GM18858 (cell line): ENCODE measurements around the gene MOGAT2.
"Not testable (repeated sequence)": the region's sequence is repeated elsewhere in the genome, so short reads cannot be mapped to it uniquely, and the experiment has no call there.

Source experiments
- ATAC-seq: cut with Tn5 transposase; IDR thresholded peaks from one replicate; pipeline ENCODE4 v1.9.1; 2021; ENCODE audit not compliant: unreplicated experiment

MOGAT2 gene

DNA sequence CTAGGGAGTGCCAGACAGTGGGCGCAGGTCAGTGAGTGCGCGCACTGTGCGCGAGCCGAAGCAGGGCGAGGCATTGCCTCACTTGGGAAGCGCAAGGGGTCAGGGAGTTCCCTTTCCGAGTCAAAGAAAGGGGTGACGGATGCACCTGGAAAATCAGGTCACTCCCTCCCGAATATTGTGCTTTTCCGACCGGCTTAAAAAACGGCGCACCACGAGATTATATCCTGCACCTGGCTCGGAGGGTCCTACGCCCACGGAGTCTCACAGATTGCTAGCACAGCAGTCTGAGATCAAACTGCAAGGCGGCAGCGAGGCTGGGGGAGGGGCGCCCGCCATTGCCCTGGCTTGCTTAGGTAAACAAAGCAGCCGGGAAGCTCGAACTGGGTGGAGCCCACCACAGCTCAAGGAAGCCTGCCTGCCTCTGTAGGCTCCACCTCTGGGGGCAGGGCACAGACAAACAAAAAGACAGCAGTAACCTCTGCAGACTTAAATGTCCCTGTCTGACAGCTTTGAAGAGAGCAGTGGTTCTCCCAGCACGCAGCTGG lies 31.2 kb downstream of the MOGAT2 start:
- ATAC-seq, result not testable (repeated sequence)

DNA sequence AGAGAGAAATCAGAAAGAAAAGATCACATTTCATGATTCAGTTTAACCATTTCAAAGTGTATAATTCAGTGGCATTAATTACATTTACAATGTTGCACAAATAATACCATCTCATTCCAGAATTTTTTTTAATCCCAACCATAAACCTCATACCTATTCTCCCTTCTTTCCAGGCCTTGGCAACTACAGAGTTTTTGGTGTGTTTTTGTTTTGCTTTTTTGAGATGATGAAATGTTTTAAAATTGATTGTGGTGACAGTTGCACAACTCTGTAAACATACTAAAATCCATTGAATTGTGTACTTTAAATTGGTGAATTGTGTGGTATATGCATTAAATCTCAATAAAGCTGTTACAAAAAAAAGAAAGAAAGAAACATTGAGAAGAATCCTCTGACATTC lies 37.3 kb downstream of the MOGAT2 start:
- ATAC-seq, result not testable (repeated sequence)

DNA sequence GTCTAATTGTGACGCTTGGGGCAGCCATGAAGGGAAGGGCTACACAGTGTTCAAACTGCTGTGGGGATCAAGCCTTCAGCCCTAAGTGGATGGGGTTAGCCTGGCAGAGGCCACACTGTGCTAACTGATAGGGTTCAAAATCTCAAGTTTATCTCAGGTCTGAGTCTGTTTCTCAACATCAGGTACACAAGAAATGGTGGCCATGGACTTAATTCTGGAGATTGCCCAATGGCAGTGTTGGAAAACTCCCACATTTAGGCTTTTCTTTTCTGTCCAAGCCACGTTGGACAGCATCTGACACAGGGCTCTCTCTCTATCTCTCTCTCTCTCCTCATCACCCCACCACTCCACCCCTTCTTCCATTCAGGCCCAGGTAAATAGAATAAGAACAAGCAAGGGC lies 40.0 kb downstream of the MOGAT2 start:
- no peak for ATAC-seq

DNA sequence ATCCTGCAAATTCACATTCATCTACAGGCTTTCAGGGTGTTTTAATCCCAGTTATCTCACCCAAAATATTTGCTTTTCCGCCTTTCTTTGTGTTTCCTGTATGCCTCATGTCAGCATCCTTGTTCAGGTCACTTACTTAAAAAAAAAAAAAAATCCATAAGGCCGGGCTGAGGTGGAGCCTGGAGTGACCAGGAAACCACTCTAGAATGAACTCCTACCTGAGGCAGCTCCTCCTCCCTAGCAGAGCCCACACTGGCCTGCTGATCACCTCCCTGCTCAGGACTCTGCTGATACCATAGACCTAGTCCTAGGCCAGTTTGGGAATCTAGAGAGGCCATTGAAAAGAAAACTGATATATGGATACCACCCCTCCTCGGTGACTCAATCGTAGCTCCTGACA lies 42.2 kb downstream of the MOGAT2 start:
- no peak for ATAC-seq

DNA sequence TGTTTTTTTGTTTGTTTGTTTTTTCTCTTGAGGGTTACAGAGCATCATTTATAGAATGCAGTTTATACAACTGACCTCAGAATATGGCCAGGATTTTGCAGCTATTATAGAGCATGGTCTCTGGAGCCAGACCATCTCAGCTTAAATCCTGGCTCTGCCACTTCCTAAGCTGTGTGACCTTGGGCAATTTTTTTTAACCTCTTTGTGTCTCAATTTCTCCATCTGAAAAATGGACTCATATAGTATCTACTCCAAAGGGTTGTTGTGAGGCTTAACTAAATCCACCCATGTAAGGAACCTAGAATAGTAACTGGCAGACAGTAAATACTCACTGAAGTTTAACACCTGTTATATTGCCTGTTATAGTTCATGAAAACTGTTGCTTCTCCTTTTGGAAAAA lies 42.6 kb downstream of the MOGAT2 start:
- ATAC-seq, result no peak

DNA sequence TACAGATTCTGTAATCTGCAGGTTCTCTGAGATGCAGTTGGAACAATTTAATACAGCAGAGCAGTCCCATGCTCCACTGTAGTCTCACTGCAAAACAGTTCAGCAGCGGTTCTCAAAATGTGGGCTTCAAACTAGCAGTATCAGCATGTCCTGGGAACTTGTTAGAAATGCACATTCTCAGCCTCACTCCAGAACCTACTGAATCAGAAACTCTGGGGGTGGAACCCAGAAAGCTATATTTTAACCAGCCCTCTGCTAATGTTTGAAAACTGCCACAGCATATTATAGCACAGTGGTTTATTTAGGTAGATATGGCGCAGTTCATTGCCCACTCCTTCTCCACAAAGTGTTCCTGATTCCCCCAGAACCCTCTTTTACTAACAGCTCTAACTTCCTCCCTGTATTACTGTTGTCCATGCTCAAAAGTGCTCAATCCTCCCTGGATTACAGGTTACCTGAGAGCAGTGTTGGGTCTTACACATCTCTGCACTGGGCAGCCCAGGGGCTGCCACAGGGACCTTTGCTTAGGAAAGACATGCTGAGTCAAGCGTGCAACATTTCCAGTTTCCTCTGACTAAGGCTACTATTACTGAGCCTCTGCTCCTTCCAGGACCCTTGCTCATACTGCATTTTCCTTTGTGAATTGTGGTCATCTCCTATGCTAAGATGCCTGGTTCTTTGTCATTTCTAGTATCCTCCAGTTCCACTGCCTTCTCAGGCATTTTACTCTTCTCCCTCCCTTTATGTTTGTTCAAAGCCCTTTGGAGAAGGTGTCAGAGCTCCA lies 43.3 kb downstream of the MOGAT2 start:
- no peak for ATAC-seq

DNA sequence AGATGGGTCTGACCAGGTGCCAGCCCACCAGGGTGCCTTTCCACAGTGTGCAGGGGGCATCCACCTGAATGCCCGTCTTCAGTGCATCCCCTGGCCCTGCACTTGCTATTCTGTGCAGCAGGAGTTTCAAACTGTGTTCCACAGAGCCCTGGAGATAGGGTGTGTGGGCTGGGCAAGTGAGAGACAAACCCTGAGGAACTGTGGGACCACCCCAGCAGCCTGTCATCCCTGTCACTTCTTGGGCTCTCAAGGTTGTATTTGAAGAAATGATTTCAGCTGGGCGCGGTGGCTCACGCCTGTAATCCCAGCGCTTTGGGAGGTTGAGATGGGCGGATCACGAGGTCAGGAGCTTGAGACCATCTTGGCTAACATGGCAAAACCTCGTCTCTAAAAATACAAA lies 44.5 kb downstream of the MOGAT2 start:
- ATAC-seq, result no peak

DNA sequence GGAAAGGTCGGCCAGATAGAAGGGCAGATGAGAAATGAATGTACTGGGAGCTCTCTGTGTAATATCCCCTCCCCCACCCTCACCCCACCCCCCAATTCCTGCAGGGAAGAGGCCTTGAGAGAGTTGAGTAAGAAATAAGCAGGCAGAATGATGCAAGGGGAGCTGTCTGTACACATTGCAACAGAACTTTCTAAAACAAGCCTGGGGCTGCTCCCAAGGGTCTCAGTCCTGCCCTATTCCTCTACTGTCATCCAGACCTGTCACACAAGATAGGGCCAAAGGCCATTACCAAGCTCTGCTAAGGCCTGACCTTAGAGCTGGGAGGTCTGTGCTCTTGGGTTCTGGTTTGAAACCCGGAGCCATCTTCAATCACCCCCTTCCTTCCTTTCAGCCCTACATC lies 45.2 kb downstream of the MOGAT2 start:
- ATAC-seq, result no peak

DNA sequence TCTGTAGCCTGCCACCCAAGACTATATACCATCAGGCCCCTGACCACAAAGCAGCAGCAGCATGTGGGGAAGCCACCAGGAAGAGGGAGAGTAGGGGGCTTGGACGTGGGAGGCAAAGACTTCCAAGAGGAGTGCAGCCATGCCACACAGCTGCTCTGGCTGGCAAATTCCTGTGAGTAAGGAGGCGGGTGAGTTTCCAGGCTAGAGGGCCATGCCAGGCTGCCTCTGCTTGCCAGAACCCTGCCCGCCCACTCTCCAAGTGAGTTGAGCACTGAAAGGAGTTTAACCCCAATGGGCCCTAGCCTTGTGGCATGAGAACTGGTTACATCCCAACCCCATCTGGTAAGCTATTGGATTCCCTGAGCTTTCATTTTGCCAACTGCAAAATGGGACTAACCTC lies 46.2 kb downstream of the MOGAT2 start:
- ATAC-seq, result no peak

DNA sequence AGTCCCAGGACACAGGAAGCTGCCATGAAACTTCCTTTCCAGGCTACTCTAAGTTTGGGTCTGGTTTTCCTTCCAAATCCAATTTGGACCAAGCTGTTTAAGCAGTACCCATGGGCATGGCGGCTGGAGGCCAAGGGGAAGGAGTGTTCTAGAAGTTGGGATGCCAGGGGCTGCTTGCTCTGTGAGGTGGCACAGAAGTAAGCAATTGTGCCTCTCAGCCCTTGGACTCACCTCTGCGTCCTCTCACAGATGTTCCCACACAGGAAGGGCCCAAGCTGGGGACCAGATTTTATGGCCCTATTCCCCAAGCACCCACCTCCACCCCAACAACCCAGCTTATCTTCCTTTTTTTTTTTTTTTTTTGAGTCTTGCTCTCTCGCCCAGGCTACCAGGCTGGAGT lies 47.5 kb downstream of the MOGAT2 start:
- no peak for ATAC-seq

DNA sequence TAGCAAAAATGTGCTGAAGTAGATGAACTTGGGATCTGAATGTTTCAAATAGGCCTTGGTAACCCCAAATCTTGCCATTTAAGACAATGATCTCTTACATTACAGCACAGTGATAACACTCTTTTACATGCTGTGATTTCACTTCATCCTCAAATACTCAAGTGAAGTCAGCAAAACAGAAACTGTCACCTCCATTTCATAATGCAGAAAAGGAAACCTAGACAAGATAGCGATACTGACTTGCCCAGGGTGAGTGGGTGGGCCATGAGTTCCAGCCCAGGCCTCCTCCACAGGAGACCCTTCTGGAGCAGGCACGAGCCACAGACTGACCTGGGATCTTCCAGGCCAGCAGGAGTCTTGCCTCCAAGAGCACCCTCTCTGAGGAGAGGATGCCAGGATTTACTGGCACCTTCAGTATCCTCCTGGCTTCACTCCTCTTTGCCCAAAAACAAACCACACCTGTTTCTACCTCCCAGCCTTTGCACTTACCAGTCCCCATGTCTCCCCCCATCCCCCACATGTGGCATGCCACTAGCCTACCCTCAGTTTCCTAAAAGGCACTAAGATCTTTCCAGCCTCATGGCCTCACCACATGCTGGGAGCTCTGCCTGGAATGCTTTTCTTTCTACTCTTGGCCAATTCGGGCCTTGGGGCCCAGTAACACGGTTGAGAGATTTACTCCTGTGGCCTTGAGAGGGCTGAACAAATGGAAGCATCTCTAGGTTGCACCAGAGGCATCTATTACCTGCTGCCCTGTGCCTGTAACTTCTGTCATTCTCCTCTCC lies 49.0 kb downstream of the MOGAT2 start:
- ATAC-seq, result no peak

DNA sequence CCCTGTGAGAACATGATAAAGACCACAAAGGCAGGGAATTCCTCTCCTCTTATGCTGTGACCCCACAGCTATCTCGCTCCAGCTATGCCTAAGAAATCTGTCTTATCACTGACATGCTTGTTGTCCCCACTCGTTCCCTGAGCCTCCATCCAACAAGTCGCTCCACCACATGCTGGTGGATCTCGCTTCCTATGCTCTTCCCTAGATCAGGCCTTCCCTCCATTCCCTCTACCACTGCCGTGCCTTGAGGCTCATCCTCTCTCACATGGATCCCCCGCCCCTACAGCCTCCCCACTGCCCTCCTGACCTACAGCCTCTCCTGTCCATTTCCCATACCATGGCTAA lies 49.6 kb downstream of the MOGAT2 start:
- ATAC-seq, result no peak

DNA sequence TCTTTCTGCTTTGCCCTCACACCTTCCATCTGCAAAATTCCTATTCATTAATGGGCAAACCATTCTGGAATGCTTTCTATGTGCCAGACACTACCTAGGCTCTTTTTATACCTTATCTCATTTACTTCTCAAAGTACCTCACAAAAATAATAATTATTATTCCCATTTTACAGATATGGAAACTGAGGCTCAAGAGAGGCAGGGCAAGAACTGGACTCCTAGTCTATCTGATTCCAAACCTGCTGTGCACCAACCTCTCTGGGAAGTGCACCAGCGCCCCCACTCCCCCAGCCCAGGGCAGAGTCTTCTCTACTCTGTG lies 50.1 kb downstream of the MOGAT2 start:
- ATAC-seq, result no peak

DNA sequence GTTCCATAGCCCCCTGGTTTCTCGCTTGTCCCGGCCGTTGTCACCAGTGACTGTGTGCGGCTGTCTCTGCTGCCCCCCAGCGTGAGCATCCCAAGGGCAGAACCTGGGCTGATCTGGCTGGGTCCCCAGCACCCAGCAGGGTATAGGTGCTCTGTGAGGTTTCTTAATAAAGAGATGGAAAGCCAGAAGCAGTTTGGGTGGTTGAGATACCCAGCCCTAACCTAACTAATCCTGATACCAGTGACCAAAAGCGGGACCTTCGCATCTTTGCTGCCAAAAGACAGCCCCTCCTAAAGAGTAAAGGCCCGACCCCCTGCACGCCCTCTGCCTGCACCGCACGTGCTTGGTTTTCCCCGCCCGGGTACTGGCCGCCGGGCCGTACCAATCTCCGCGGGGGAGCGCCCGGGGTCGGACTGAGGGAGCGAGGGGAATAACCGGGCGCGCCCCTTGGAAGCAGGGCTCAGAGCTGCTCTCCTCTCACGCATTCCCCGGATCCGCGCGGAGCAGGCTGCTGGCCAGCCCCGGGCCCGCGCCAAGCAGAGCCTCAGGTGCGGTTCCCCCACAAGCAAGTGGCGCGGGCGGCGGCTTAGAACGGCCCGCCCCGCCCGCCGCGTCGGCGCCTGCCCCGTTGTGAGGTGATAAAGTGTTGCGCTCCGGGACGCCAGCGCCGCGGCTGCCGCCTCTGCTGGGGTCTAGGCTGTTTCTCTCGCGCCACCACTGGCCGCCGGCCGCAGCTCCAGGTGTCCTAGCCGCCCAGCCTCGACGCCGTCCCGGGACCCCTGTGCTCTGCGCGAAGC lies 50.7 kb downstream of the MOGAT2 start, which contains the start of gene DGAT2:
Gene DGAT2, plus strand, starts transcription at position 667 of the 797 bp plus-strand sequence. CDS start 214 bp downstream, outside the sequence.
- ATAC-seq, result peak; percentile 55

DNA sequence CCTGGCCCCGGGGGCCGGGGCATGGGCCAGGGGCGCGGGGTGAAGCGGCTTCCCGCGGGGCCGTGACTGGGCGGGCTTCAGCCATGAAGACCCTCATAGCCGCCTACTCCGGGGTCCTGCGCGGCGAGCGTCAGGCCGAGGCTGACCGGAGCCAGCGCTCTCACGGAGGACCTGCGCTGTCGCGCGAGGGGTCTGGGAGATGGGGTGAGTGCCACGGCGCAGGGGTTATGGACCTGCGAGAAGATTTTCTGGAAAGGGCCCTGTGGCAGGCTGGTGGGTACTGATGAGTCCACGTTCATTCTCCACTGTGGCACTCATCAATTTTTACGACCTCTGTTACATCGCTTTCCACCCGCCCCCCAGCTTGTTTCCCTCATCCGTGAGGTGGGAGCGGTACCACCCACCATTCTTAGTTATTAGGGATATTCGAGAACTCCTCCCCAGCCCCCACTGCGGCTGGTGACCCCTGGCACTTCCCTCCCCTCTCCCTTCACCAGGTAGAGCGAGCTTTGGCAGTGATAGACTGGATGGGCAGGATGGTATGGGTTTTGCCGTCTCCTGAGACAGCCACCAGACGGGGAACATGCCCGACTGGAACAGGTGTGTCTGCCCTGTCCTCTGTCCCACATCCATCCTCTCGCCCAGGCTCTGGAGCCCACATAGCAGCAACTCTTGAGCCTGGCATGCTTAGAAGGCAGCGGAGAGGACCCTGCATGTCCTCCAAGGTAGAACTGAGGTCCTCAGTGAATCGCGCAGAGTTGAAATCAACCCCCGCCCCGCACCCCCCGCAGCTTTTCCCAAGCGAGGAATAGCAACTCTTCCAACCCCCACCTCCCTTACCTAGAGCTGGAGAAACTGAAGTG lies 51.5 kb downstream of the MOGAT2 start:
- ATAC-seq, result no peak

DNA sequence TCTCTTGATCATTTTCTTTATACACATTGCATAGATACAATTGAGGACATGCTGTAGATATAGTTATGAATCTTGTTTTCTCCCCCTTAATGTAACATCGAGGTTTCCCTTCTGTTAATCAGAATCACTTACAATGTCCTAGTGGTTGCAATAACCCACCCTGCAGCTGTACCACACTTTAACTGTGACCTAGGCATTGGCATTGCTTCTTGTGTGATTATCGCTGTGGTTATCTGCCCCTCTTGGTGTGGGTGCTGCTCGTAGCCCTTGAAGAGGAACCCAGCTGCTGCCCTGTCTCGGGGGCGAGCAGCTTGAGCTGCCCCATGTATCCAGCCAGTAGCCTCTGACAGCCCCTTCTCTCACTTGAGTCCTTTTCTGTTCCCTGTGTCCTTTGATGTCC lies 52.5 kb downstream of the MOGAT2 start:
- no peak for ATAC-seq

DNA sequence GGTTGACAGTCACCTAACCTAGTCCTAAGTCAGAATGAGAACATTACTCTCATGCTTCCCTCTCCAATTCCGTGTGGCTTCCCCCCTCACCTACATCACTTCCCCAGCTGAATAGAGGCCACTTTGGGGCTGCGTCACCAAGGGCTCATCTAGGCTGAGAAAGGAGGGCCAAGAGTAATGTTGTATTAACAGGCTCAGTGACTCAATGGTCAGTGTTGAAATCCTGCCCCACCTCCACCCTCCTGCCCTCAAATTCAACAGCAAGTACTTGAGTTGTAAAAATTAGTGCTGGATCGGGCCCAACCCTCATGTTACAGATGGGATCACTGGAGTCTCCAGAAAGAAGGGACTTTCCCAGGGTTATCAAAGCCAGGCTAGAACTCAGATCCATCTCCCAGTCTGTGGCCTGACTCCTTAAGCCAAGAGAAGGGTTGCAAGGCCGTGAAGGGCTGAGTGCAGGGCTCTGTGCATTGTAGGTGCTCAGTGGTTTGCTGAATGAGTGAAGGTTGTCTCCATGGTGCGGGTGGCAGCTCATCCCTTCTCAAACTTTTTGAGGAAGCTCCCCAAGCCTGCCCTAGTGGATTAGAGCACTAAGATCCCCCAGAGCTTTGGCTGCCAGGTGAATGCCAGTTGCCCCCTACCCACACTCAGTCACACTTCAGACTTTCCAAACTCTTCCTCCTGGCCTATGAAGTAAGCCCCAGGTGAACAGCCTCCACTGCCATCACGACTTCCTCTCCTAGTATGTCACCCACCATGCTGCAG lies 54.2 kb downstream of the MOGAT2 start:
- ATAC-seq, result no peak

DNA sequence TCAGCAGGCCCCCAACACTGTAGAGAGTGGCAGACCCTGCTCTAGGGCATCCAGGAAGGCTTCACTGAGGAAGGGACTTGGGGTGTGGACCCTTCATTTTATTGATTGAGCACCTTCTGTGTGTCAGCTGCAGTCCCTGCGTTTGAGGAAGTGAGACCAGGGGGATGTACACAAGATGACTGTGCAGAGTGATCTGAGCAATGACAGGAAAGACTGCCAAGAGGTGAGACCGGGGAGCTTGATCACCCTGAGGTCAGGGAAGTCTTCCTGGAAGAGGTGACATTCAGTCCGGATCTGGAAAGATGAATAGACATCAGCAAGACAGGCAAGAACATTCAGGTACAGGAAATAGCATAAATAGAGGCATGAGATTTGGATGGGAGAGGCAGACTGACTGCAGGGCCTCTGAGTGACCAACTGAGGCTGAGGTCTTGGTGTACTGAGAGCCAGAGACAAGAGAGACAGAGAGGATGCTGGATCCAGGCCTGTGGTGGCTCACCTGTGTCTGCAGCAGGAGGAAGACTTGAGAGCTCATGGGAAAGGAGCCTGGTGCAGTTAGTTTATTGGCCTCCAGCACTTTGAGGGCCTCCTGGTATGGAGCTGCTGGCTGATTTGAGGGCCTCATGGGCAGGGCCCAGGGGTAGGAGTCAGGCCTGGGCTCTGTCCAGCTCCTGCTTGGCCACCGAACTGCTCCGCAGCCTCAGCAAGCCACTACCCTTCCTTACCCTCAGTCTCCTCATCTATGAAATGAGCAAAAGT lies 56.1 kb downstream of the MOGAT2 start:
- ATAC-seq, result peak; percentile 82

DNA sequence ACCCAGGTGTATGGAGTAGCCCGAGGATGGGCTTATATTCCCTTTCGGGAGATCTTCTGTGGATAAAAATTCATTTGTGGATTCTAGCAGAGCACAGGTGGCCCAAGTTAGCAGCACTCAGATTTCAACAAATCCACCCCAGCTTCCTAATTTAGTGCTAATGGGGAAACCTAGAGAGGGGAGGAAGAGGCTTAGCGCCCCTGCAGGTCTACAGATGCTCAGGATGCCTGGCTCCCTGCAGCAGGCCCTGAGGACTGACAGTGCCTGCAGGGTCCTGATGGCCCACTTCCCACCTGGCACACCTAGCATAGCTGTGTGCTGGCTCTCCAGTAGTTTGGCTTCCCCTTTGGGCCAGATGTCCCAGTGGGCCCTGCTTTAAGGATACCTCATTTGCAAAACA lies 57.4 kb downstream of the MOGAT2 start:
- no peak for ATAC-seq
